Adrenal gland (tissue), 12 donors: Measurements from ENCODE around the gene CD163. TPM values are rescaled to one million over a fixed set of nuclear protein-coding genes. Genes with fewer than 3 reads are reported as not detected.

Experiments
- DNase-seq, 7 donors: peaks; one replicate each; pipeline ENCODE4 v3.0.0-alpha.2; 2019 to 2020
- H3K27ac ChIP-seq, 5 donors: fragments of 200-600 bp; sonication (generic) in 4 of 5; 1 replicate in 3 of 5; 2 replicates in 2 of 5; pipeline versions ENCODE4 v1.5.1 to v1.8.0; 2016 to 2020; ENCODE audit warnings: mild to moderate bottlenecking in 1 of 5
- H3K27me3 ChIP-seq: fragments of 200-600 bp; 2 replicates; pipeline ENCODE4 v1.8.0; 2021
- H3K36me3 ChIP-seq, 2 donors: fragments of 200-600 bp; replicated peaks in 1 of 2; 1 replicate in 1 of 2; 2 replicates in 1 of 2; pipeline versions ENCODE4 v1.5.1 to v1.8.0; 2018 to 2022
- H3K4me1 ChIP-seq, 2 donors: fragments of 200-600 bp; replicated peaks in 1 of 2; 1 replicate in 1 of 2; 2 replicates in 1 of 2; pipeline versions ENCODE4 v1.5.1 to v1.8.0; 2018 to 2021
- H3K4me3 ChIP-seq, 4 donors: fragments of 200-600 bp; sonication (generic) in 3 of 4; one replicate each; pipeline ENCODE4 v1.5.1; 2016 to 2018
- H3K9me3 ChIP-seq, 3 donors: fragments of 200-600 bp; sonication (generic) in 1 of 3; replicated peaks in 1 of 3; 1 replicate in 2 of 3; 2 replicates in 1 of 3; pipeline versions ENCODE4 v1.5.1 to v1.8.0; 2016 to 2021
- CTCF ChIP-seq, 6 experiments: fragments of 450-650 bp in 4 of 6; fragments of 200-600 bp in 2 of 6; sonication (generic) in 1 of 6; IDR thresholded peaks; 1 replicate in 5 of 6; 2 replicates in 1 of 6; pipeline versions ENCODE4 v1.5.1 to v1.8.0; 2016 to 2021; ENCODE audit warnings: antibody characterized with exemption in 6 of 6, mild to moderate bottlenecking in 2 of 6, moderate library complexity in 1 of 6
- POLR2A ChIP-seq, 2 donors: fragments of 450-650 bp; IDR thresholded peaks; one replicate each; pipeline ENCODE4 v1.6.1; 2017; ENCODE audit warnings: antibody characterized with exemption in 2 of 2, mild to moderate bottlenecking in 2 of 2, moderate library complexity in 1 of 2
- WGBS, 4 donors: extraction: QIAGEN DNeasy Blood & Tissue Kit in 2 of 4; methylation state at CpG; one replicate each; pipeline versions ENCODE4 v1.1.5 to v1.1.7; 2013 to 2017; 5-methylcytosine and 5-hydroxymethylcytosine counted together
- intact Hi-C, 2 donors: fragments of 100-400 bp; cut with DNase I; formaldehyde crosslinking; loops; one replicate each; pipeline versions ENCODE4 v1.14.1 to v1.15.0; 2022 to 2023
- polyA plus RNA-seq, 3 donors: library from polyadenylated mRNA; stranded (reverse); fragments of 200-250 nt in 2 of 3; fragments of 350-450 nt in 1 of 3; fragmentation: Illumina TruSeq in 1 of 3; extraction: RNeasy Lipid Tissue Mini Kit (QIAGEN cat#74804) in 1 of 3; gene quantifications; one replicate each; pipeline ENCODE4 v1.2.3, GENCODE V29; 2013 to 2014
- total RNA-seq, 9 donors: library from RNA; depleted of rRNA in 4 of 9; stranded (reverse); fragments of >200 nt in 4 of 9; fragments of 120-200 nt in 1 of 9; fragmentation: NEBNext Ultra II Directional in 1 of 9; extraction: Animal tissue kit (Norgen Biotek cat#: 25700) in 1 of 9; gene quantifications; one replicate each; pipeline versions ENCODE4 v1.1.0 to v1.2.4, GENCODE V29; 2013 to 2023
- donor health status: healthy with polysubstance abuse.
- donor health status: Bipolar disorder and iron deficiency.
- donor health status: DM: yes; HTN: yes; CAD: no.
- donor health status: DM: no; HTN: no; CAD: no.
- donor health status: DM: no; HTN: no; CAD: no.
- donor health status: DM: yes; HTN: yes; CAD: no.

The CD163 gene
- total and polyA plus RNA-seq, 12 donors = 8.8 to 690 (median 313) TPM

DNA sequence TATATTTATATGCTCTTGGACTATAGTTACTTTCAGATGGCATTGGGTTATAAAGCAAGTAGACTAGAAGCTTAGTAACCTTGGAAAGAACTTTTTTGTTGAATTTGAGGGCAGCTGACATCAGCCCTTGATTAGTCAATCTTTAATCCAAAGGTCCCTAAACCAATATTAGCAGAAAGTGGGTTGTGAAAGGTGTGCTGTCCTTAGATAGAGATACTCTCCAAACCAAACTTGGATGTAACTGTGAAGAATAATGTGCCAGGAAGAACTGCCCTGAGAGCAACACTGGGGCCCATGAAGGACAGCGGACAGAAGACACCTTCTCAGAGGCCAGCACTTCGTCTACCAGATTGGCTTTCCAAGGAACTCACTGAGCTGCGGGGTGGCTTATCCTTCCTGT lies 10.6 kb downstream of the CD163 start:
- no peaks in the 10 kb centered on the region for H3K9me3 ChIP-seq
- H3K27me3 ChIP-seq = no peaks in the 10 kb centered on the region
- no peaks in the 10 kb centered on the region for H3K4me1 ChIP-seq
- intact Hi-C loops = no loop called here
- WGBS, 4 donors = 75 to 84% (median 82%) methylated on average over 3 of the region's 3 CpGs
- no peak for TF ChIP-seq POLR2A (IDR thresholded peaks at IDR 0.05)
- no peak for TF ChIP-seq CTCF (IDR thresholded peaks at IDR 0.05)
- H3K27ac ChIP-seq = peak overlapping the region in 2 of 5 donors; percentile 40 to 49
- H3K36me3 ChIP-seq = no peaks in the 10 kb centered on the region
- no peak for DNase-seq
- peak overlapping the region in 1 of 4 donors; percentile 11 for H3K4me3 ChIP-seq

- 78 to 79% (median 79%) methylated on average over 6 of the region's 6 CpGs for WGBS, 4 donors
- Histone ChIP-seq H3K4me3 (no peak overlapping the region), H3K4me1 (no peaks in the 10 kb centered on the region), H3K9me3 (no peaks in the 10 kb centered on the region), H3K36me3 (no peaks in the 10 kb centered on the region), H3K27ac (no peak overlapping the region), H3K27me3 (no peaks in the 10 kb centered on the region)
- DNase-seq = no peak
- intact Hi-C loops = no loop called here
- no peak for TF ChIP-seq POLR2A (IDR thresholded peaks at IDR 0.05)
- no peak for TF ChIP-seq CTCF (IDR thresholded peaks at IDR 0.05)
These were observed 17.1 kb downstream of the CD163 start for GRCh38 chr12:7486512-7486911.

DNA sequence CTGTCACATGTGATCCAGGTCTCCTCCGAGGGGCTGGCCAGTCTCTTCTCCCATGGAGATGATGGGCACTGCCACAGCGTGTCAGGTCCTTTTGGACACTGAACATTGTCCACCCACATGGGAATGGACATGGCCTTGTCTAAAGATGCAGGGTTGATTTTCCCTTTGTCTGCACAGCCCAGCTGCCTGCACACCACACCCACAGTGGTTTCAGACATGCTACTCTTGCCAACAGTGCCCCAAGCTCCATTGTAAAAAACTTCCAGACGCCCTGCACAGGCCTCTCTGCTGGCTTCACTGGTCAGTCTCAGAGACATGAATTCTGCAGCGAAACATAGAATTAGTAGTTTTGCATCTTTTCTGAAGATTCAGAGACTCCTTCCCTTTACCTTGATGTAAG lies 18.5 kb downstream of the CD163 start:
- Histone ChIP-seq H3K36me3 (no peaks in the 10 kb centered on the region), H3K4me1 (no peaks in the 10 kb centered on the region), H3K27me3 (no peaks in the 10 kb centered on the region), H3K4me3 (no peak overlapping the region), H3K9me3 (no peaks in the 10 kb centered on the region), H3K27ac (no peak overlapping the region)
- DNase-seq = no peak
- TF ChIP-seq POLR2A (IDR thresholded peaks at IDR 0.05) = no peak
- TF ChIP-seq CTCF (IDR thresholded peaks at IDR 0.05) = no peak
- WGBS, 4 donors = 51 to 66% (median 52%) methylated on average over 4 of the region's 4 CpGs
- intact Hi-C loops = no loop called here

- 56 to 58% (median 57%) methylated on average over 5 of the region's 5 CpGs for WGBS, 4 donors
- Histone ChIP-seq H3K27ac (no peak overlapping the region), H3K4me1 (no peaks in the 10 kb centered on the region), H3K9me3 (no peaks in the 10 kb centered on the region), H3K27me3 (no peaks in the 10 kb centered on the region), H3K36me3 (no peaks in the 10 kb centered on the region), H3K4me3 (no peak overlapping the region)
- intact Hi-C loops = no loop called here
- DNase-seq = no peak
- TF ChIP-seq POLR2A (IDR thresholded peaks at IDR 0.05) (no peak), CTCF (IDR thresholded peaks at IDR 0.05) (no peak)
These were observed 20.2 kb downstream of the CD163 start for GRCh38 chr12:7483343-7483742.
